Aorta (tissue), 5 donors: Measurements from ENCODE around the gene OLFML1. TPM values are rescaled to one million over a fixed set of nuclear protein-coding genes. Genes with fewer than 3 reads are reported as not detected.
A peak's percentile ranks its signal among the peaks of the same experiment; 100 is the strongest.
"Not testable (repeated sequence)": the region's sequence is repeated elsewhere in the genome, so short reads cannot be mapped to it uniquely, and the experiment has no call there.

Experiments used
- ATAC-seq: fragments of 200-7000 bp; cut with Tn5 transposase; one replicate; pipeline ENCODE4 v1.9.1; 2022; ENCODE audit warnings: moderate library complexity; ENCODE audit not compliant: low FRiP score
- DNase-seq, 2 donors: peaks; one replicate each; pipeline ENCODE4 v3.0.0-alpha.2; 2020
- H3K27ac ChIP-seq, 2 donors: one replicate each; pipeline ENCODE4 v1.5.1; 2013; ENCODE audit warnings: low read length in 2 of 2, mild to moderate bottlenecking in 2 of 2, moderate library complexity in 2 of 2, control low read depth in 1 of 2, inconsistent platforms in 1 of 2, low read depth in 1 of 2
- H3K27me3 ChIP-seq, 2 donors: one replicate each; pipeline ENCODE4 v1.6.1; 2013; ENCODE audit warnings: control low read depth in 1 of 2, low read length in 1 of 2, mild to moderate bottlenecking in 1 of 2, moderate library complexity in 1 of 2; ENCODE audit not compliant: insufficient read depth in 2 of 2, control insufficient read depth in 1 of 2
- H3K36me3 ChIP-seq, 2 donors: one replicate each; pipeline ENCODE4 v1.6.1; 2013; ENCODE audit warnings: control low read depth in 1 of 2, low read length in 1 of 2, mild to moderate bottlenecking in 1 of 2; ENCODE audit not compliant: insufficient read depth in 2 of 2, control insufficient read depth in 1 of 2
- H3K4me1 ChIP-seq, 2 donors: one replicate each; pipeline ENCODE4 v1.6.1; 2013; ENCODE audit warnings: low read length in 2 of 2, control low read depth in 1 of 2, mild to moderate bottlenecking in 1 of 2, moderate library complexity in 1 of 2; ENCODE audit not compliant: insufficient read depth in 2 of 2, control insufficient read depth in 1 of 2
- H3K4me3 ChIP-seq, 2 donors: one replicate each; pipeline ENCODE4 v1.5.1; 2013; ENCODE audit warnings: low read length in 2 of 2, control low read depth in 1 of 2, mild to moderate bottlenecking in 1 of 2
- H3K9me3 ChIP-seq: one replicate; pipeline ENCODE4 v1.6.1; 2013; ENCODE audit warnings: mild to moderate bottlenecking, low read length; ENCODE audit not compliant: control insufficient read depth
- WGBS, 2 donors: extraction: QIAGEN DNeasy Blood & Tissue Kit; methylation state at CpG; one replicate each; pipeline ENCODE4 v1.1.7; 2013; 5-methylcytosine and 5-hydroxymethylcytosine counted together
- intact Hi-C, 2 donors: fragments of 100-400 bp; cut with DNase I; formaldehyde crosslinking; loops; one replicate each; pipeline versions ENCODE4 v1.14.2 to v1.15.0; 2022
- polyA plus RNA-seq, 2 donors: library from polyadenylated mRNA; stranded (reverse); fragments of 200-250 nt; gene quantifications; one replicate each; pipeline ENCODE4 v1.2.3, GENCODE V29; 2013
- total RNA-seq, 2 donors: library from RNA; stranded (reverse); fragmentation: NEBNext Ultra II Directional; extraction: Animal tissue kit (Norgen Biotek cat#: 25700); gene quantifications; one replicate each; pipeline ENCODE4 v1.2.1, GENCODE V29; 2021
- donor health status: healthy with polysubstance abuse.
- donor health status: Bipolar disorder and iron deficiency.
- donor health status: DM: no; HTN: no; CAD: no.
- donor health status: DM: no; HTN: no; CAD: no.
- donor health status: DM: yes; HTN: yes; CAD: no.

Gene OLFML1
- total and polyA plus RNA-seq, 4 donors: 4.9 to 41.0 (median 18.1) TPM

DNA sequence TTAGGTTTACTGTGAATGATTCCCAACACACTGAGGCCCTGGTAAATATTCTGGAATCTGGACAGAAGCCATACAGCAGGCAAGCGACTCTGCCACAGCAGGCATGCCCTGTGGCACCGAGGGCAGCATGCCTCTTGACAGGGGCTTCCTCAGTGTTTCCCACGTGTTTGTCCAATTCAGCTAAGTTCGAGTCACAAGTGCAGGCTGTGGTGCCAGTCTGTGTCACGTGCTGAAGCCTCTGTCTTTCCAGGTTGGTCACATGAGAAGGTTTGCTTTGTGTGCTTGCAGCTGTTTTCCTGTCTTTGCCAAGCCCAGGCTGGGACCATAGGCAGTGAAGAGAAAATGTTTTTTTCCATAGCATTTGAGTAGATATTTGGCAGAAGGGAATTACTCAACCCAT is 26.1 kb downstream of the OLFML1 start:
- no peaks in the 10 kb centered on the region for H3K27me3 ChIP-seq
- DNase-seq (peak; percentile 61 to 71), ATAC-seq (no peak)
- peak overlapping the region in 1 of 2 donors; percentile 7 for H3K27ac ChIP-seq
- WGBS, 2 donors: 1 to 4% methylated on average over 5 of the region's 5 CpGs
- peaks cover 0 to 3% of the 10 kb centered on the region in 2 donors for H3K4me1 ChIP-seq
- no peaks in the 10 kb centered on the region for H3K9me3 ChIP-seq
- H3K4me3 ChIP-seq: no peak overlapping the region
- intact Hi-C loops: loop anchor here (5.0 kb wide), 1 partner anchor 161 kb away; the partner anchor contains the start of gene CYB5R2 (in 2 of the 2)
- peaks cover 0 to 2% of the 10 kb centered on the region in 2 donors for H3K36me3 ChIP-seq

DNA sequence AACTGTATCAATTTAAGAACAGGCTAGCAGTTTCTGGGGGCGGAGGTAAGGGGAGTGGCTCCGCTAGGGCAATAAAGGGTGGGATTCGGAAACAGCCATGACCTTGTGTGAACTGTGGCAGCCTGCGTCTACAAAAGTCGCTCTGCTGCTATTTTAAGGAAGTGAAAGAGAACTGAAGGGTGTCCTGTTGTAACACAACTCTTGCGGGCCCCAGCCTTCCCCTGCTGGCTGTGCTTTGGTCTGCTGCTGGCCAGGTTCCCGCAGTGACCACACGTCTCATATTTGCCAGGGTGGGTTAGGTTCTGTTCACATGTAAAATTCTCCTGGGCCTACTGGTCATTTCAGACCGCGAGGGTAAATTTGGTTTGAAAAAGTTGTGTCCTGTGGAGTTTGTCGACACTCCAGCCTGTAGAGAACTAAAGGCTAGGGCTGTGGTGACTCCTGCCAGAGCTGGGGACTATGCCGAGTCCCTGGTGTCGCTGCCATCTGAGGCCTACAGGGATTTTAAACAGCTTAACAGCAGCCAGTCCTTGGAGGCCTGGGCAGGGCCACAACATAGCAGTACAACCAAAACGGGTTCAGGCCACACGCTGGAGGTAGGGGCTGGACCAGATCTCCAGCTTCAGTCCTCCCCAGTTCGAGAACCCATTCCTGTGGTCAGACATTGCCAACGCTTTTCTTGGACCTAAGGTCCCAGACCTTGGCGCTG is 27.4 kb downstream of the OLFML1 start:
- H3K4me3 ChIP-seq: peak overlapping the region; percentile 38 to 87
- WGBS, 2 donors: 1% methylated on average over 18 of the region's 18 CpGs
- peak; percentile 73 for ATAC-seq
- no peaks in the 10 kb centered on the region for H3K36me3 ChIP-seq
- intact Hi-C loops: loop anchor here (5.0 kb wide), 1 partner anchor 160 kb away; the partner anchor contains the start of gene CYB5R2 (in 2 of the 2)
- H3K27ac ChIP-seq: peak overlapping the region; percentile 71 to 96
- H3K4me1 ChIP-seq: peaks cover 0 to 3% of the 10 kb centered on the region in 2 donors
- peak; percentile 93 for DNase-seq
- H3K27me3 ChIP-seq: no peaks in the 10 kb centered on the region
- no peaks in the 10 kb centered on the region for H3K9me3 ChIP-seq

DNA sequence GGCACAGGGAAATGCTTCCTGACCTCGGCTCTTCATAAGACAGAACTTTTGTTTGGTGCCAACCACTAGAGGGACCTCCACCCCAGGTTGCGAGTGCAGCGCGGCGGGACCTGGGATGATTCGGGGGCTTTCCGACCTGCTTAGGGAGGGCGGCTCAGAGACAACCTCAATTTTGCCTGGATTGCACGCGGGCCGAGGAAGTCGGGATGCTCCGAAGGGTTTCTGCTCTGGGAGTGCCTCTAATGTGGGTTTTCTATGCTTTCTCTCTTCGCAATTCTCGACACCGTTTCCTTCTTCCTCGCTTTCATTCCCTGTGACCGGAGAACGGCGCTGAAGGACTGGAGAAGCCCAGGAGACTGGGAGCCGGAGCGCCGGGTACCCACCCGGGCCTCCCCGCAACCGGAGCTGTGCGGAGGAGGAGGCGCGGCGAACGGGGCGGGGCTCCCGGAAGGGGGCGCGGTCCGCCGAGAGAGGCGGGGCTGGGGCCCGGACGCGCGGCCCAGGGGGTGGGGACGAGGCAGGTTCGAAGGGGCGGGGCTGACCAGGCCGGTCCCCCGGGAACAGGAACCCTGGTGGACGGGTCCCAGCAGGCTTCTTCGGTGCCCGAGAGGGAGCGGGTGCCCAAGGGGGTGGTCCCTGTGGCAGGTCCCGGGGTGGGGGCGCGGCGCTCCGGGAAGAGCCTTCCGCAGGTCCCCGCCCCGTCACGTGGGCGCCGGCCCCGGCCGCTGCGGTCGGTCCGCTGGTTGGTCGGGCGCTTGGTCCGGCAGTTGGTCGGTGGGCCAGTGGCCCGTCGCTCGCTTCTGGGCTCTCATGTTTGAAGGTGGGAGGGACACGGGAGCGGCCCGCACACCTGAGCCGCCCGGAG is 28.2 kb downstream of the OLFML1 start, which contains the start of gene PPFIBP2:
PPFIBP2 (plus strand) TSS at position 766 of the 865 bp plus-strand sequence. CDS start 35,477 bp downstream, outside the sequence.
- Histone ChIP-seq H3K27ac (peak within 1 kb of the TSS; percentile 71 to 96), H3K27me3 (no peaks in the 10 kb centered on the region), H3K9me3 (no peaks in the 10 kb centered on the region), H3K4me1 (peaks cover 0 to 3% of the 10 kb centered on the region in 2 donors), H3K36me3 (no peaks in the 10 kb centered on the region), H3K4me3 (peak within 1 kb of the TSS; percentile 38 to 87)
- DNase-seq (peak; percentile 91 to 95), ATAC-seq (peak; percentile 96)
- intact Hi-C loops: loop anchor here (5.0 kb wide), 1 partner anchor 159 kb away; the partner anchor contains the start of gene CYB5R2 (in 2 of the 2)
- WGBS, 2 donors: 0% methylated on average over 53 to 79 of the region's 79 CpGs

DNA sequence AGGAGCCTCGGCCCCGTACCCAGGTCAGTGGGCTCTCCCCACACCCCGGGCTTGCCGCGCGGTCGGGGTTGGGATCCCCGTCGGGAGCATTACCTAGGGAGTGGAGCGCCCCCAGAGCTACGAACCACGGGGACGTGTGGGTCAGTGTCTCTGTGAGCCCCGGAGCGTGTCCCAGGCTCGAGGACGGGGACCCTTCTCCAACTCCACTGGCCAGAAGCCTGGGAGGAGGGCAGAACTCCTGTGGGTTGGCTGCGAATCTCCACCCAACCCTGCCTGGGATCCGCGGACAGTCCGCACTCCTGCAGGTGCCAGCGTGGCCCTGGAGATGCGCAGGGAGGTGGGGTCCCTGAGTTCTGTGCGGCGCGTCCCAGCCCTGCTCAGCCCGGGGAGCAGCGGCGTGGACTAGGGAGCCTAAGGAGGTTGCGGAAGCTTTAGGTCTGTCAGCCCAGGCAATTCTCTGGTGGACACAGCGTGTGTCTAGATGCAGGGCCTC is 28.8 kb downstream of the OLFML1 start:
- intact Hi-C loops: loop anchor here (5.0 kb wide), 1 partner anchor 158 kb away; the partner anchor contains the start of gene CYB5R2 (in 2 of the 2)
- ATAC-seq (peak; percentile 13), DNase-seq (peak in 1 of 2 donors; percentile 77)
- no peaks in the 10 kb centered on the region for H3K27me3 ChIP-seq
- H3K4me1 ChIP-seq: peaks cover 0 to 3% of the 10 kb centered on the region in 2 donors
- no peaks in the 10 kb centered on the region for H3K9me3 ChIP-seq
- peak overlapping the region; percentile 31 to 38 for H3K4me3 ChIP-seq
- WGBS, 2 donors: 0 to 1% methylated on average over 31 of the region's 31 CpGs
- H3K36me3 ChIP-seq: no peaks in the 10 kb centered on the region
- H3K27ac ChIP-seq: peak overlapping the region in 1 of 2 donors; percentile 0

DNA sequence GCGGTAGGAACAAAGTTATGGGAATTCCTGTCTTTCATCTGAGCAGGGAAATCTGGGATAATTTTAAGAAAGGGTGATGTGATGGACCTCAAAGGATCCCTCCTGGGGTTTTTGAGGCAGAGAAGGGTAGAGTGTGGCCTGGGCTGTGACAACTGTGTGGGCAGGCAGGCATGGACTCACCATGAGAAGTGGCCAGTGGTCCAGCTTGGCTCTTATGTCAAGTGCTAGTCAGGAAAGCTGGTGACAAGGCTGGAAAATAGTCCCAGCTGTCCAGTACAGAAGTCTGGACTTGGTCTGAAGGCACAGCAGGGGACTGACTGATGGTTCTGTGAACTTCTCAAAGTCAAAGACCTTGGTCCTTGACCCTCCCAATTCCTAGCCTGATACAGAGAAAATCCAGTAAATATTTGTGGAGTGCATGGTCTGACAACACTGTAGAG is 30.2 kb downstream of the OLFML1 start:
- ATAC-seq (no peak), DNase-seq (no peak)
- Histone ChIP-seq H3K4me1 (peaks cover 0 to 3% of the 10 kb centered on the region in 2 donors), H3K4me3 (no peak overlapping the region), H3K27me3 (no peaks in the 10 kb centered on the region), H3K27ac (no peak overlapping the region), H3K9me3 (no peaks in the 10 kb centered on the region), H3K36me3 (no peaks in the 10 kb centered on the region)
- 95 to 100% methylated on average over 1 of the region's 1 CpG for WGBS, 2 donors
- intact Hi-C loops: loop anchor here in 1 of 2 donors (5.0 kb wide), 1 partner anchor 57 kb away; no protein-coding TSS in a partner anchor

DNA sequence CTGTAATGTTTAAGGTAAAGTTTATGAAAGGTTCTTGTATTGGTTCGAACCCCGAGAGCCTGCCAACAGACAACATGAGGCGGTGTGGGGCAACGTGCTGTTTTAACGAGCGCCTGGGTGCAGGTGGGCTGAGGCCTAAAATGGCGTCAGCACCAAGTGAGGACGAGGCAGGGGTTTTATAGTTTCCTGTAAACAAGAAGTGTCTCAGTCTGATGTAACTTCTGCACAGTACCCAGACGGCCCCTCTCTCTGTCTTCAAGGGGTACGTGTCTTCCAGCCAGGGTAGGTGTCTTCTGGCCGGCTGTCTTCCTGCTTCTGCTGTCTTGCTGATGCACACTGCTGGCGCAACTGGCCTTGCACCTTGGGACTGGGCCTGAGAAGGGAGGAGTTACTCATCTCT is 31.2 kb downstream of the OLFML1 start:
- ATAC-seq (no peak), DNase-seq (no peak)
- Histone ChIP-seq H3K36me3 (no peaks in the 10 kb centered on the region), H3K4me3 (no peak overlapping the region), H3K27ac (no peak overlapping the region), H3K4me1 (peaks cover 0 to 3% of the 10 kb centered on the region in 2 donors), H3K27me3 (no peaks in the 10 kb centered on the region), H3K9me3 (no peaks in the 10 kb centered on the region)
- 94 to 95% methylated on average over 12 of the region's 12 CpGs for WGBS, 2 donors
- intact Hi-C loops: loop anchor here in 1 of 2 donors (5.0 kb wide), 1 partner anchor 56 kb away; no protein-coding TSS in a partner anchor

DNA sequence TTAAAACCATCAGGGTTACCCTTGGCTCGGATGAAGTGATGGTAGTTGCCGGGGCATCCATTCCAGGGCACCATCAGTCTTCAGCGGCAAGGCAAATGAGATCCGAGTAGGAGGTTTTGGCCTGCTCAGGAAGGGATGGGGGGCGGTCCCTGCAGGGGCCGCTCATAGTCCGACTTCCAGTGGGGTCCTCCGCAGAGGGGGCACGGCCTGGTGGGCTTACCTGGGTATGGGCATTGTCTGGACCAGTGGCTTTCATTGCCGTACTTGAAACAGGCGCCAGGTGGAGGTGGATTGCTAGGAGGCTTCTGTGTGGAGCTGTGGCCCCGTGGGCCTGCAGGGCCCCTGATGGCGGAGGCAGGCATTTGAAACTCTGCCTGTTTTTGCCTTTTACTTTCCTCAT is 32.4 kb downstream of the OLFML1 start:
- not testable (repeated sequence) for DNase-seq, H3K4me3 ChIP-seq, ATAC-seq, H3K4me1 ChIP-seq, H3K36me3 ChIP-seq, H3K27ac ChIP-seq, H3K27me3 ChIP-seq, H3K9me3 ChIP-seq
- intact Hi-C loops: loop anchor here in 1 of 2 donors (5.0 kb wide), 1 partner anchor 55 kb away; no protein-coding TSS in a partner anchor
- 97% methylated on average over 13 of the region's 13 CpGs for WGBS, 2 donors
